NCI-H187 (cell line): ENCODE results near the gene IGSF21.
A peak's percentile ranks its signal among the peaks of the same experiment; 100 is the strongest.

ENCODE experiments used
- DNase-seq, 2 experiments: peaks; one replicate each; lab custom pipeline; 2025; lab: John Stamatoyannopoulos, UW

Gene IGSF21

DNA sequence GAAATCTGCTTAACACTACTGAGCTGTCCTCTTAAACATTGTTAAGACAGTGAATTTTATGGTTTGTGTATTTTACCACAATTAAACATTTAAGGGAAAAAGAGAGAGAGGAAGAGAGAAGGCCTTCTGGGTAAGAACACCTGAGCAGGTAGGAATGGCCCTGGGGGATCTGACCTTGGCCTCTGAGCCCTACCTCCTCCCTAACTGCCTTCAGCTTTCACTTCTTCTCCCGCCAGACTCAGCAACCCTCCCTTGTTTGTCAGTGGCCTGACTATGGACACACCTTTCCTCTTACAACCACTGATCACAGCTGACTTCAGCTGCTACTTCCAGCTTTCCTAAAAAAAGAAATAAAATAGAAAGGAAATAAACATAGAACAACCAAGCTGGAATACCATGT, 13.5 kb upstream of the IGSF21 start:
- no peak for DNase-seq

DNA sequence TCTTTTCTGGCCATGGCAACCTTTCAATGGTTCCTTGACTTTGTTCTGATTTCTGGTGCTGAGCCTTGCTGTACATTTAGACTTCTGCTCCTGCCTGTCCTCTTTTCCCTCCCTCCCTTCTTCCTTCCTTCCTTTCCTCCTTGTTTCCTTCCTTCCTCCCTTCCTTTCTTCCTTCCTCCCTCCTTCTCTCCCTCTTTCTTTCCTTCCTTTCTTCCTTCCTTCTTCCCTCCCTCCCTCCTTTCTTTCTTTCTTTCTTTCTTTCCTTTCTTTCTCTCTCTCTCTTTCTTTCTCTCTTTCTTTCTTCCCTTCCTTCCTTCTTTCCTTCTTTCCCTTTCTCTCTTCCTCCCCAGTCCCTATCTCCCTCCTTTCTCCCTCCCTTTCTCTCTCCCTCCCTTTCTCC, 10.4 kb upstream of the IGSF21 start:
- DNase-seq = no peak

DNA sequence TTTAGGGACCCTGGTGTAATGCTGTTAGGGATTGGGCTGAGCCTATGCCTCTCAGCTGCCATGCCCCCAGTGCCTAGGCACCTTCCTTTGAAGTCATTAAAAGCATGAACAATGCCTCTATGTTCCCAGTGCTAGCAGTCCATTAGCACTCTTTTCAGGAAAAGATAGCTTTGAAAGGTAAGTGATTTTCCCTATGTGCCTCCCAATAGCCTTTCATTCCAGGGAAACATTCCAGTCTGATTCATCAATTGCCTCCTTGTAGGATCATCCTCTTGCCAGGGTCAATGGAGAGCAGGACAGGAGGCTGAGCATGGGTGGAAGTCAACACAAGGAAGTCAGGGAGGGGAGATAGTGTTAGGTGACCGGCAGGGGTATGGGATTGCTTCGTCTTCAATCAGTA, 8.6 kb upstream of the IGSF21 start:
- DNase-seq = no peak

DNA sequence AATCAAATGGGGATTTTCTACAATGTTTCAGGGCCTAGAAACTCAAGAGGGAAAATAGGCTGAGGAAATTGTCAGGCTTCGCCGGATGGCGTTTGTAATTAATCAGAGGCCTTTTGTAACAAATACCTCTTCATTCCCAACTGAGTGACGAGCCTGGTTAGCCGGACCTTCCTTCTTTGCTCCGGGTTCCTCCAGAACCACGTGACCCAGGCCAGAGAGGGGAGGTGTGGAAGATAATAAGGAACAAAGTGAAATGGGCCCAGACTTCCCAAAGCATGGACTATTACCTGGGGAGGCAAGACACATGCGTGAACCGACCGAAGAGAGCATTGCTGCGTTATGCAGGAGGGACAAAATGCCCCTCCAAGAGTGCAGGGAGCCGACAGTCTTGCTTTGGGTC, 7.5 kb upstream of the IGSF21 start:
- no peak for DNase-seq

DNA sequence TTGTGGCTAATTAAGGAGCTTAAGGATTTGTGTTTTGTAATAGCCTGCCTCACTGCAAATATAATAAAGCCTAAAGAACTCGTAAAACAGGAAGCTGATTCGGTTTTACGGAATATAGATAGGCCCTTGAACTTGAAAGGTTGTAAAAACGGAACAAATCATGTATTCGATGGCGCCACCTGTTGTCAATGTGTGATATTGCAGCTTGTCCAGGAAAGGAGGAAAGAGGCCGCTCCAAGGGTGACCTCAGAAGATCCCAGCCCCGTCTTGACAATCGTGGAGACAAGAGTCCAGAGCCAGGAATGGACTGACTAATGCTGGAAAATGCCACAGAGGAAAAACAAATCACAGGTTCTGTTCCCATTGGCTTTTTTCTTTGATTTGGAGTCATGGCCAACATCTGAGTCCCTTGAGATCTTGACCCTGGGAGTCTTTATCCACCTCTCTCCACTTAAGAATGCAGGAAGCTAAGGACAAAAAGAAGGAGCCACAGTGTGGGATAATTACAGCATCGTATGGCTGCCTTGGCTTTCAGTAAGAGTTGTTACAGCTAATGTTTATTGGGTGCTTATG, 7.0 kb upstream of the IGSF21 start:
- DNase-seq = peak; percentile 50 to 61

DNA sequence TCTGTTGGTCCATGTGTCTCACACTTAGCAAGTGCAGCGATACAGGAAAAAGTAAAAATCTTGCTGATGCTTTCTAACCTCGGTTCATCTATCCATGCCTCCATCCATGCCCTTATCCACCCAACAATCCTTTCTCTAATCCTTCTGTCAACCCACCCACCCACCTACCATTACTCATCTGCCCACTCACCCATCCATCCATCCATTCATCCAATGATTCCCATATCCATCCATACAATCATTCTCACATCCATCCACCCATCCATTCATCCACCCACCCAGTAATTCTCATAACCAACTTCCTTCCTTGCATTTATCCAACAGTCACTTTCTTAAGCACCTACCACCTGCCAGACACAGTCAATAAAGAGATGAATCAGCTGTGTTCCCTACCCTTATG, 6.1 kb upstream of the IGSF21 start:
- DNase-seq = no peak

DNA sequence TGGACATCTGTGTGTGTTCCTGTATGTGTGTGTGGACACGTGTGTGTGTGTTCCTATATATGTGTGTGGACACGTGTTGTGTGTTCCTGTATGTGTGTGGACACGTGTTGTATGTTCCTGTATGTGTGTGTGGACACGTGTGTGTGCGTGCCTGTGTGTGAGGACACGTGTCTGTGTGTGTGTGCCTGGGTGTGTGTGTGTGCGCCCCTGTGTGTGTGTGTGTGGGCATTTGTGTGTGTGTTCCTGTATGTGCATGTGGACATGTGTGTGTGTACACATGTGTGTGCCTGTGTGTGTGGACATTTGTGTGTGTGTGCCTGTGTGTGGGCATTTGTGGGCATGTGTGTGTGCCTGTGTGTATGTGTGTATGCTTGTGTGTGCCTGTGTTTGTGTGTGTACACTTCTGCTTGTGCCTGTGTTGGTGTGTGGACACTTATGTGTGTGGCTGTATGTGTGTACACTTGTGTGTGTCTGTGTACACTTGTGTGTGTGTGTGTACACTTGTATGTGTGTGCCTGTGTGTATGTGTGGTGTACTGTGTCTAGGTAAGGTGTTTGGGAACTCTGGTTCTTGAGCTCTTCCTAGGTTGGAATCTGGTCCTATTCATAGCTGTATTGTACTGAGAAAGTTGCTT, 3.7 kb upstream of the IGSF21 start:
- no peak for DNase-seq

DNA sequence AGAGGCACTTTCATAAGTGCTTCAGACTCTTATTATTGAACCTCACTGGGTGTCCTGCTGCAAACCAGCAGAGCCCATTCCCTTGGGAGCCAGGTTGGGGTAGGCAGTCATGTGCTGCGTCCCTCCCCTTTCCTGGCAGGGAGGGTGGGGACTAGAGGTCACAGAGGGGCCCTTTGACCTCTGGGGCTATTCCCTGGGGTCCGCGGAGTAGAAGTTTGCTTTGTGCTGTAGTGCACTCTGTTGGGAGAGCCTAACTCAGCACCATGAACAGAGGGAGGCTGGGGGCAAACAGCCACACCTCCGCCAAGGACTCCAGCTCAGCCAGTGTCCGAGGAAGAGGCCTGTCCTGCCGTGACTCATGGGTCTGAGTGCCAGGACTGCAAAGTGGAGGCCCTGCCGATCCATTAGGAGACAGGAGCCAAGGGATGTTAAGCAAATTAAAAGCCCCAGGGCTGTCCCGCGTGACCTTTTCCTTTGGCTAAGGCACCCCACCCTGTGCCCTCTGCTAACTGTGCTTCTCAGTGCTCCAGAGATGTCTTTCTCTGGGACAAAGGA, 3.0 kb upstream of the IGSF21 start:
- DNase-seq = no peak

DNA sequence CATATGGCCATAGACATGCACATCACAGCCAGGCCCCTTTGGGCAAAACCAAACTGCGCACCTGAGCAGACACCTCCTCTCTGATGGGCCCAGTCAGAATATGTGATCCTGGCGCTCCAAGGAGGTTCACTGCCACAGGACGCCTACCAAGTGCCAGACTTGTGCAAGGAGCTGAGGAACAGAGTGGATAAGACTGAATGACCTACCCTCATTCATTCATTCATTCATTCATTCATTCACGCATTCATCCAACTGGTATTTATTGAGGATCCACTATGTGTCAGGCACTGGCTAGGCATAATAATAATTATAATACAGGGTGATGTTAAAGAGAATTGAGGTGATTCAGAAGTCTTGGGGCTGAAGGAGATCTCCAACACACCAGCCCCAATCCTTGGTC, 2.4 kb upstream of the IGSF21 start:
- no peak for DNase-seq

DNA sequence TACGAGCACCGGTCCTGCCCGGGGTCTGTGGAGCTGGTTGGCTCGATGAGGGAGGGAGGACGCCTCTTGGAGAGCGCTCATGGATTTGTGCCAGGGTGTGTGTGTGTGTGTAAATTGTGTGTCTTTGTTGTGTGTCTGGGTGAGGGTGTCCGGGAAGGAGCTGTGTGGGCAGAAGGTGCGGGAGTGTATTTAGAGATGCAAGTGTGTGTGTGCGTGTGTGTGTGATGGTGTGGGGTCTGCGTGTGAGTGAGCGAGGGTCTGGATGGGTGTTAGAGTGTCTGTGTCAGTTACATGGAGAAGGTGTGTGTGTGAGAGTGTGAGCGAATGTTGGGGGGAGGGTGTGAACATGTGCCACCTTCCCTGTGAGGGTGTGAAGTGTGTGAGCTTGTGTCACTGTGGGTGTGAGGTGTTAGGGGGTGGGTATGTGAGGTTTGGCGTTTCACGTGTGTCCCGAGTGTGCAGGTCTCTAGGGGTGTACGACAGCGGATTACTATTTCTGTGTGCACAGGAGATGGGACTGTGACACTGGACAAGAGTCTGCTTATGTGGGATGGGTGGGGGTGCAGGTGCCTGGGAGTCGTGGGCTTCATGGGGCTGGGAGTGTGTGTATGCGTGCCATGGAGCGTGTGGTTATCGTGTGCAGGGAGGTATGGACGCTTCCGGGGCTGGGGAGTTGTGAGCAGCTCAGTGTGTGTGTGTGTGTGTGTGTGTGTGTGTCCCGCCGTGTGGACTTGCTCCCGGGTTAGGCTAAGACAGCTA, 880 bp downstream of the IGSF21 start:
- no peak for DNase-seq

DNA sequence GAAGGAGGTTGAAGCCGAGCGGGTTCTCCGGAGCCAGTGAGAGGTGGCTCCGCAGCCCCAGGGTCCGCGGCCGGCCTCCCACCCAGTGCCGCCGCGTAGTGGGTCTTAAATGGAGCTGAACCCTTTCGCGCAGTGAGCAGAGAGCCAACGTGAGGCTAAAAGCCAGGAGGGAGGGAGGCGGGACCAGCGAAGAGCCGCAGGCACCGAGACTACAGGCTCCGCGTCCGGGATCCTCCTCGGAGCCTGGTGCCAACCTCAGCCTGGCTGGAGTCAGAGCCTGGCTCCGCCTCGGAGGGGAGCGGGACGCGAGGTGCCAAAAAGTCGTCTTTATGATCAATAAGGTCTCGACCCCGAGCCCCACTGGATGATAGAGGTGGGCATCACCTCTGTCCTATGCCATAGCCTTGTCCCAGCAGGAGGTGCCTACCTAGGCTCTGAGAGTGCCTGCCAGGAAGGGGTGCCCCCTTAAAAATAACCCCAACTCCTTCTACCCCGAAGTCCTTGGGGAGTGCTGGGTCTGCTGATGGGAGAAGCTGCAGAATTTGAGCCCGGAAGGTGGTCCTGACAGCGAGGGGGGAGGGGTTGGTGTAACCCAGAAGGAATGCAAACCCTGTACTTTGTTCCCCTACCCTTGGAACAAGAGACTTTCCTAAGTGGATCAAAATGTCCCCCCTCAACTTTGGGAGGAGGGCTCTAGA, 1.6 kb downstream of the IGSF21 start:
- peak in 1 of 2 experiments; percentile 39 for DNase-seq

DNA sequence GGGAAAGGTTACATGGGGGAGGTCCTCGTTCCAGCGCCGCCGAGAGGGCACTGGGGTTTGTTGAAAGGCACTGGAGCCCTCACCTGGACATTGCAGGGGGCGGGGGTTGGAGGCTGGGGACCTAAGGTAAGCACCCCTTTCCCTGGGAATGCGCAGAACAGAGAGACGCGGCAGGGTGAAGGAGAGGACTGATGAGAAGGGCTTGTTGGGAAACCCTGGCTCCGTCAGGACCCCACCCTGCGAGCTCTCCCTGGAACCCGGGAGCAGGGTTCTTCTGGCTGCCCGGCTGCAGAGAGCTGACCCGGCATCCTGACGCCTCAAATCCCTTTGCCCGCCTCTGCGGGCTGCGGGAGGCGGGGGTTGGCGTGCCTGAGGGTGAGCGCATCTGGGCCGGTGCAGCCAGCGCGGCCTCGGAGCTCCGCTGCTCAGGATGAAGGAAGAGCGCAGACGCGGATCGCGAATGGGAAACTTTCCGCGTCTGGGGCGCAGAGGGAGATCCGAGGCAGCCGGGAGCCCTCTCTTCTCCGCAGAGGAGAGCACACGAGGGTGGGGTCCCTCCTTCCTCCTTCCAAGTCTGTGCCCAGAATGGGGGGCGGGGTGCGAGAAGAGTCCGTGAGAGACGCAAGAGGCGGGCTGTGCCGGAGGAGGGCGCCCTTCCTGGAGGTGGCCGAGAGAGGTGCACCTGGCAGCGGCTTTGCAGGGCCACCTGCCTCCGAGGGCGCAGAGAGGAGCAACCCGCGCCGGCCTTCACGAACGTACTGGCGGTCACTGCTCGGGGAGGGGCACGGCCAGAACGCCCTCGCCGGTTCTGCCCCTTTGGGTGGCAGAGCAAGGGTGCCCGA, 2.4 kb downstream of the IGSF21 start:
- peak in 1 of 2 experiments; percentile 38 for DNase-seq

DNA sequence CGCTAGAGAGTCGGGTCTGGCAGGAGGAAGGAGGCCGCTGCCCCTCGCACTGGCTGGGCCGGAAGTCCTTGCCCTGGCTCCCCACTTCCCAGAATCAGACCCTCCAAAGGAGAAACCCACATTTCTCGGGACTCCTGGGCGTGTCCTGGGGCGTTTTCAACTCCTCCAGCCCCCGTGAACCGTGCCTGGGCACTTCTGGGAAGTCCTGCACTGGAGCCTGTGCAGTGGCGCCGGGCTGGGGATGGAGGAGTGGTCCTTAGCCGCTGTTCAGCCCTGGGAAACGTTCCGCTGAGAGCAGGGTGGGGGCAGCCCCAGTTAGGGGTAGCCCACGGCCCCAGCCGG, 3.0 kb downstream of the IGSF21 start:
- no peak for DNase-seq

DNA sequence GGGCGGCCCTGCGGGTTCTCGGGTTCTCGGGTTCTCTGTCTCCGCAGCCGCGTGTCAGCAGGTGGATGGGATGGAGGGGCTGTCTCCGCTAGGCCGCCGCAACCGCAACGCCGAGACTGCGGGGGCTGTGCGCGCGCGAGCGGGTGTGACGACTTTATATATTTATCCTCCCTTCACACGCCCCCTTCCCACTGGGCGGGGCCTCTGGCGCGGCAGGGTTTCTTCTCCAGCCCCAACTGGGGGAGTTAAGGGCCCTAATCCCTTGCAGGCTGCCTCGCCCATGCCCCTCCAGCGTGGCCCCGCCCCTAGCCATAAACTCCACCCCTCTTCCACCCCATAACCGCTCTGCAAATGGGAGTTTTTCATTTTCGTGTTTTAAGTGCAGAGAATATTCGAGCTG, 3.4 kb downstream of the IGSF21 start:
- DNase-seq = no peak

DNA sequence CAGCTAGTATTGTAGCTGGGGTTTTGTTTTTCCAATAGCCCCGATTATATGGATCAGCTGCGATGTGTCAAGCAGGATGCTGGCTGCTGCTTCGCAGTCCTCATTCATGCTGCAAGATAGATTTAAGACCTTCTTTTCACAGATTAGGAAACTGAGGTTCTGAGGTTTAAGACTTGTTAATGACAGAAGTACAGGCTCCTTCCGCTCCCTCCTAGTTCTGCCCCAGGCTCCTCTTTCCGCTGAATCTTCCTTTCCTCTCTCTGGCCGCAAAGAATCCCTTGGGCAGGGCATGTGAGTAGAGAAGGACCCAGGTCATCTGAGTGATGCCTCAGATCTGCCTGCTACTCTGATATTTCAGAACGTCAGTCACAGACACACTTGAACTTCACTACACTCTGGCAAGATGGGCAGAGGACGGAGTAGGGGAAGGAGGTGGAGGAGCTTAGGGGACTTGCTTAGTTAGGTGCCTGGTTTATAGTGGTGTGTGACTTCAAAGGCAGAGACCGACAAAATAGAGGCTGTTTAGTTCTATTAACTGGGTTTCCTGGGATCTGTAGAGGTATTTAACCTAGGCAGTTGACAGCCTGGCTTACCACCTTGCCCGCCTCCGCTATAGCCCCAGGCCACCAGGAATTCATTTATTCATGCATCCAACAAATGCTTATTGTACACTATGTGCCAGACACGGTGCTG, 4.2 kb downstream of the IGSF21 start:
- DNase-seq = no peak

DNA sequence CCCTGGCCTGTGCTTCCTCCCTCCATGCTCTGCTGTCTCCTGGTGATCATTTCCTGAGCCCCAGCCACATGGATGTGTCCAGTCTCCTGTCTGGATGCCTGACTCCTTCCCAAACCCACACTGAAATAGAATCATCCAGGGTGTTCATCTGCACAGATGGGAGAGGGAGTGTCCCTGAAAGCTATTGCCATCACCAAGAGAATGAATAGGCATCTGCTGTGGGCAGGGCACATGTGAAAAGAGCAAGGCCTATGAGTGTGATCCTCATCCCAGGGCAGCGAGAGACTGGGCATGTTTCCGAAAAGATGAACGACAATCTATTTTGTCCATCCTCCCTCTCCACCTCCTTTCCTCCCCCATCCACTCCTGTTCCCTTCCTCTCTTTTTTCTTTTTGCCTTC, 5.0 kb downstream of the IGSF21 start:
- DNase-seq = no peak

DNA sequence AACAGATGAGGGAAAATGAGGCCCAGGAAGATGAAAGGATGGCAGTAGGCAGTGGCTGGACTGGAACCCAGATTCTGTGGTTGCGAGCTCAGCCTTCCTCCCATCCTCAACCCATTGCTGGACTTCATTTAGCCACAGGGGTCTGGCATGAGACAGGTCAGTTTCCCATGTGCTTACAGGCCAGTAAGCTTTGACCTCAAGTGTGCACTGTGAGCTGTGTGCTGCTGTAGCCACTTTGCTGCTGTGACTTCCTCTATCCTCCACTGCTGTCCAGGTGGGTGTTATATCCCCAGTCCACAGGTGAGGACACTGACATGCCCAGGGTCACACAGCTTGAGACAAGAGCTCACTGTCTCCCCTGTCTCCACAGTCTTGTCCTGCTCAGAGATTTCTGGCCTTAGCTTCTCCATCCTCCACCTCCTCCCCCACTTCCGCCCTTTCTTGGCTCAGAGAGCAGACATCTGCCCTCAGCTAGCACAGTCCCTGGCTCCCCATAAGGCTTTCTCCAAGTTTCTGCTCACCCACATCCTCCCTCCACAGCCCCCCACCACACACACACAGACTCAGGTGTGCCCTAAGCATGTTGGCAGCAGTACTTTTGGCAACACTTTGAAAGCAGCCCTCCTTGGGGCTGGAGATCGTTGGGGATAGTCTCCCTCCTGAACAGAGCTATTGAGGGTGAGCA, 7.3 kb downstream of the IGSF21 start:
- no peak for DNase-seq

DNA sequence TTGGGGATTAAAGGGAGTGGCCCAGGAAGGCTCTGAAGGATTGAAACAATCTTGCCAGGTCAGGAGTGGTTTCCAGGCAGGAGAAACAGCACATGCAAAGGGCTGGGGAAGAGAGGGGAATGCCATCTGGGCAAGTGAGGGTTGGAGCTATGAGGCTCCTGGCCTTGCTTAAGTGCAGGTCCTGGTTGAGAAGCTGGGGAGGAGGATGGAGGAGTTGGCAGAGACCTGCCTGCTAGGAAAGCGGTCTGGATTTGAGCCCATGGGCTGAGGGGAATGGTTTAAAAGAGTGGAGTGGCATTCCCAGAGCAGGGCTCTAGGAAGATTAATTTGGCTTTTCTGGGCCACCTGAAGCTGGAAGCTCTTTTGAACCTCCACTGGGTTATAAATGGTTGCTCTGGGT, 9.2 kb downstream of the IGSF21 start:
- no peak for DNase-seq

DNA sequence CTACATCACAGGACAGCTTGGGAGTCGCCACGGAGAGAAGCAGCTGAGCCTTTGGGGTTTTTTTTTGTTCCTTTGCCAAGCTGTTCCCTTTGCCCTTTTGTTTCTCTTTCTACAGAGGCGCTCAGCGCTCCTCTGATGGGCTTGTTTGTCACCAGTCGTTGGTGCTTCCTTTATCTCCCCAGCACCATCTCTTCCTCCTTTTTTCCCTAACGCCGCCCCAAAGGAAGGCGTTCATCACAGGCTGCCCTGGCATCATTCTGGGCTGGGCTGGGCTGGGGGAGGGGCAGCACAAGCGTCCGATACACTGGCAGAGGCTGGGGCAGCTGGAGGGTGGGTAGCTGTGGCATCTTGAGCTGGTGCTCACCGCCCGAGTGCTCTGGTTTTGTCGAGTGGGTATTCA, 10.5 kb downstream of the IGSF21 start:
- DNase-seq = no peak

DNA sequence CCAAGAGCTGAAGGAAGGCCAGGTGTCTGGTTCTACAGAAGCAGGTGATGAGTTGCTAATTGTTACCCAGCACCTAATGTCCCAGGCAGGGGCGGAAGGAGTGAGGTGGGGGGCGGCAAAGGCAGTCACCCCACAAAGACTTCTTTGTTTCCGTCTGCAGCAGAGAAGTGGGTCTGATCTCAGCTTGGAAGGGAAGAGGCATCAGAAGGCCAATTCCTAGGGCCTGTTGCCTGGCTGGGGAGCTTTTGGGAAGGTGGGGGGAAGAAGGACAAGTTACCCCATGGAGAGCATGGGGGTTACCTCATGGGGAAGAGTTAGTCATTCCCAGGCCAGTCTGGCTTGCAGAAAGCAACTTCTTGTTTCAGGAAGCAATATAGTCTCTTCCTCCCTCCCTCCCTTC, 10.9 kb downstream of the IGSF21 start:
- no peak for DNase-seq

DNA sequence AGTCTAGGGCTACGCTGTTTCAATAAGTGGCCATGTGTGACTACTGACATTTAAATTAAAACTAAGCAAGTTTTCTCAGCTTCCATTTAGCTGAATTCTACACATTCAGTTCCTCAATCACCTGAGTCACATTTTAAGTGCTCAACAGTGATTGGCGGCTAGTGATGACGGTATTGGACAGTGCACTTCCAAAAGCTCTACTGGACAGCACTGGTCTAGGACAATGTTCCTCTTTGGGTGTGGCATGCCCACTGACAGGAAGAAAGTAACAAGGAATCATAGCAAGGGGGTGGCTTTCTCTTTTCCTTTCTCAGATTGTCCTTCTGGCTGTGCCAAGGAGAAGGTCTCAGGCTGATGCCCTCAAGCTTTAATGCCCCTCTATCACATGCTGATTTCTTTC, 11.7 kb downstream of the IGSF21 start:
- no peak for DNase-seq
